SU-DHL-6 (cell line): ENCODE measurements around the gene CHRM1.

Source experiments
- CTCF ChIP-seq: fragments of 200-600 bp; sonication (generic); IDR thresholded peaks from one replicate; pipeline ENCODE4 v1.5.1; 2017; ENCODE audit warnings: antibody characterized with exemption, mild to moderate bottlenecking, low read length, moderate library complexity; ENCODE audit not compliant: insufficient read depth, poor library complexity, severe bottlenecking
- EZH2phosphoT487 ChIP-seq: fragments of 200-600 bp; sonication (generic), shearing (Covaris generic); conservative IDR thresholded peaks from 2 replicates; pipeline ENCODE4 v1.6.1; 2018; ENCODE audit warnings: mild to moderate bottlenecking, antibody characterized with exemption, low read length, moderate library complexity, mixed read lengths

GRCh38 chr11:62895501-62895900 lies 25.7 kb downstream of the CHRM1 start:
- no peak for TF ChIP-seq CTCF
- TF ChIP-seq EZH2phosphoT487: no peak
